ENCODE results near the gene TBK1.

The TBK1 gene

GRCh38 chr12:64525461-64526160, 73.7 kb downstream of the TBK1 start:
- DNase-seq (ENCODE audit: low read depth) = no peak
- TF ChIP-seq CTCF (IDR thresholded peaks at IDR 0.05; ENCODE audit: insufficient read depth, low read depth, low read length, missing control alignments) = no peak
- H3K4me3 ChIP-seq (ENCODE audit: low read length) = no peak overlapping the region

- H3K4me3 ChIP-seq (ENCODE audit: low read length) = no peak overlapping the region
- no peak for DNase-seq (ENCODE audit: low read depth)
- TF ChIP-seq CTCF (IDR thresholded peaks at IDR 0.05; ENCODE audit: insufficient read depth, low read depth, low read length, missing control alignments) = no peak
Measured at GRCh38 chr12:64526859-64527258, 74.9 kb downstream of the TBK1 start.

GRCh38 chr12:64528616-64529015, 76.7 kb downstream of the TBK1 start:
- TF ChIP-seq CTCF (IDR thresholded peaks at IDR 0.05; ENCODE audit: insufficient read depth, low read depth, low read length, missing control alignments) = no peak
- no peak overlapping the region for H3K4me3 ChIP-seq (ENCODE audit: low read length)
- no peak for DNase-seq (ENCODE audit: low read depth)

GRCh38 chr12:64530566-64530965, 78.6 kb downstream of the TBK1 start:
- H3K4me3 ChIP-seq (ENCODE audit: low read length) = no peak overlapping the region
- no peak for DNase-seq (ENCODE audit: low read depth)
- TF ChIP-seq CTCF (IDR thresholded peaks at IDR 0.05; ENCODE audit: insufficient read depth, low read depth, low read length, missing control alignments) = no peak

- no peak for TF ChIP-seq CTCF (IDR thresholded peaks at IDR 0.05; ENCODE audit: insufficient read depth, low read depth, low read length, missing control alignments)
- DNase-seq (ENCODE audit: low read depth) = no peak
- no peak overlapping the region for H3K4me3 ChIP-seq (ENCODE audit: low read length)
Measured at GRCh38 chr12:64531665-64532334, 79.9 kb downstream of the TBK1 start.

GRCh38 chr12:64532734-64533351, 80.9 kb downstream of the TBK1 start:
- no peak for TF ChIP-seq CTCF (IDR thresholded peaks at IDR 0.05; ENCODE audit: insufficient read depth, low read depth, low read length, missing control alignments)
- no peak for DNase-seq (ENCODE audit: low read depth)

More at GRCh38 chr12:64532734-64533351, 80.9 kb downstream of the TBK1 start:
- H3K4me3 ChIP-seq (ENCODE audit: low read length) = no peak overlapping the region

Data from epithelial cell of esophagus (primary cell).